GM11168 (cell line): ENCODE measurements around the gene KRTDAP.

Experiments
- in situ Hi-C: fragments of 300-500 bp; cut with MboI; formaldehyde crosslinking; loops from one replicate; pipeline ENCODE4 v1.12.0; 2022; ENCODE audit warnings: low sequenced_read_pairs; ENCODE audit not compliant: unreplicated experiment

KRTDAP gene

GRCh38 chr19:35490364-35490763, at the start of gene KRTDAP:
TSS of gene KRTDAP (minus strand) at chr19:35490464. CDS start at chr19:35490442, 22 bp downstream.
- in situ Hi-C loops: no loop called here

GRCh38 chr19:35539850-35540249, 49.6 kb upstream of the KRTDAP start:
- in situ Hi-C loops: no loop called here

- in situ Hi-C loops: no loop called here
Observed at GRCh38 chr19:35539314-35539713, 49.0 kb upstream of the KRTDAP start.

- in situ Hi-C loops: no loop called here
Observed at GRCh38 chr19:35534803-35535480, 44.7 kb upstream of the KRTDAP start.

GRCh38 chr19:35533822-35534392, 43.6 kb upstream of the KRTDAP start:
- in situ Hi-C loops: no loop called here

- in situ Hi-C loops: no loop called here
Observed at GRCh38 chr19:35533201-35533821, 43.0 kb upstream of the KRTDAP start, which contains the start of gene GAPDHS. TSS of gene GAPDHS (plus strand) at chr19:35533456. CDS start at chr19:35533528, 72 bp downstream.

GRCh38 chr19:35531291-35531690, 41.0 kb upstream of the KRTDAP start:
- in situ Hi-C loops: no loop called here

- in situ Hi-C loops: no loop called here
Observed at GRCh38 chr19:35529241-35530218, 39.3 kb upstream of the KRTDAP start.

GRCh38 chr19:35528218-35529038, 38.2 kb upstream of the KRTDAP start, which contains the start of gene SBSN:
TSS of gene SBSN (minus strand) at chr19:35528311. CDS start at chr19:35528281, 30 bp downstream.
- in situ Hi-C loops: no loop called here

GRCh38 chr19:35525873-35526272, 35.6 kb upstream of the KRTDAP start:
- in situ Hi-C loops: no loop called here

GRCh38 chr19:35524181-35524837, 34.0 kb upstream of the KRTDAP start:
- in situ Hi-C loops: no loop called here

- in situ Hi-C loops: no loop called here
Observed at GRCh38 chr19:35522745-35523327, 32.6 kb upstream of the KRTDAP start.

GRCh38 chr19:35521124-35521743, 31.0 kb upstream of the KRTDAP start:
- in situ Hi-C loops: no loop called here

GRCh38 chr19:35519291-35519690, 29.0 kb upstream of the KRTDAP start:
- in situ Hi-C loops: no loop called here

- in situ Hi-C loops: no loop called here
Observed at GRCh38 chr19:35518313-35518712, 28.0 kb upstream of the KRTDAP start.

GRCh38 chr19:35517342-35517741, 27.1 kb upstream of the KRTDAP start:
- in situ Hi-C loops: no loop called here

- in situ Hi-C loops: no loop called here
Observed at GRCh38 chr19:35516310-35516709, 26.0 kb upstream of the KRTDAP start.

GRCh38 chr19:35514282-35514809, 24.1 kb upstream of the KRTDAP start:
- in situ Hi-C loops: no loop called here
